GM10266 (cell line): ENCODE measurements around the gene TRAF5.

Experiments used
- DNase-seq: peaks from one replicate; pipeline ENCODE4 v3.0.0; 2012; ENCODE audit errors: extremely low spot score
- CTCF ChIP-seq: IDR thresholded peaks from 2 replicates; pipeline ENCODE4 v1.5.1; 2012; ENCODE audit warnings: mild to moderate bottlenecking, low read depth; ENCODE audit not compliant: control insufficient read depth, insufficient read depth; ENCODE audit errors: missing control alignments

The TRAF5 gene

GRCh38 chr1:211292411-211292810 lies 34.2 kb upstream of the TRAF5 start:
- TF ChIP-seq CTCF, result no peak
- no peak for DNase-seq

DNA sequence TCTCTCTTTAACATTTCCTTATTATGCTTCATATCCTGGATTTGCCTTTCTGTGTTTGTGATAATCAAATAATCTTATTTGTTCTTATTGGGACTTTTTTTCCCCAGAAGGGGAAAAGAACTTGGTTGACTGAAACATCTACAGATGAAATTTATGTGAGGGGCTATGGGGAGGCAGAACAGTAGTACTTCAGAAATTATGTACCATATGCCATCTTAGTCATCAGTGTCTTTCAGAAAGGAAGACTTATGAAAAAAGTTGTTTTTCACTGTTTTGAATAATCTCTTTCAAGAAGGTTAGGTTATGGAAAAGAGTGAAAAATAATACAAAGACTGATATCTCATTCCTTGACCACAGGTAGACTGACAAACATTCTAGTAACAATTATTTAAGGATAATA lies 30.2 kb upstream of the TRAF5 start:
- no peak for TF ChIP-seq CTCF

GRCh38 chr1:211305044-211305443 lies 21.6 kb upstream of the TRAF5 start:
- DNase-seq, result peak; percentile 36
- TF ChIP-seq CTCF, result no peak

More for the DNA sequence above, 30.2 kb upstream of the TRAF5 start:
- no peak for DNase-seq

DNA sequence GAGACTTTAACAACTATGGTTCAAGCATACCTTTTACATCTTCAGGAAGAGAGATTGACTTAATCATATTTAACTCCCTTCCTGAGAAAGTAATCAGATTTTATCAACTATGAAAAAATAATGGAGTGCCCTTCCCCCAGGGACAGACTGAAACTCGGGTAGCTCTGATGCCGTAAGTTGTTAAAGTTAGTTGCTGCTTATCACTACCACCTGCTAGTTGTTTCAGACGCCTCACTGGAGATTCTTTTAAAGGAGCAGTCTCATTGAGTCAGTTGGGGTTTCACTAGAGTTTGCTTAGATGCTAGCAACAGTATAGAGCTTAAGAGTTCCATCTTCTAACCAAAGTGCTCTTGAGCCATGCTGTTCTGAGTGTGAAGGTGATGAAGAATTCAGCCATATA lies 17.0 kb upstream of the TRAF5 start:
- no peak for DNase-seq
- no peak for TF ChIP-seq CTCF

- TF ChIP-seq CTCF, result no peak
- DNase-seq, result no peak
Measured at GRCh38 chr1:211313392-211313791, 13.2 kb upstream of the TRAF5 start.

GRCh38 chr1:211318576-211319280 lies 7.9 kb upstream of the TRAF5 start:
- TF ChIP-seq CTCF, result no peak
- no peak for DNase-seq

DNA sequence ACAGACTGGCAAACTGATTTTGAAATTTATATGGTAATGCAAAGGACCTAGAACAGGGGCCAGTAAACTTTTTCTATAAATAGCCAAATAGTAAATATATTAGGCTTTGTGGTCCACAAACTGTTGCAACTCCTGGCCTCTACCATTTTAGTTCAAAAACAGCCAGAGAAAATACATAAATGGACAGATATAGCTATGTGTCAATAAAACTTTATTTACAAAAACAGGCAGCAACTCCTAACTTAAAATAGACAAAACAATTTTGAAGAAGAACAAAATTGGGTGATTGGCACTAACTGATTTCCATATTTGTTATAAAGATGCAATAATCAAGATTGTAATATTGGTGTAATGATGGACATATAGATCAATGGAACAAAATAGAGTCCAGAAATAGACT lies 6.7 kb upstream of the TRAF5 start:
- TF ChIP-seq CTCF, result no peak
- DNase-seq, result no peak
